Keratinocyte (primary cell): ENCODE results near the gene DUSP22.

Experiments
- EZH2 ChIP-seq: IDR thresholded peaks from one replicate; pipeline ENCODE4 v1.6.1; 2012; ENCODE audit warnings: inconsistent platforms, mild to moderate bottlenecking, low read length, moderate library complexity
- TF ChIP-seq, protein P1 (sequence below), 3 experiments: IDR thresholded peaks in 1 of 3; conservative IDR thresholded peaks in 1 of 3; optimal IDR thresholded peaks in 1 of 3; 2 replicates in 2 of 3; 3 replicates in 1 of 3; pipeline versions ENCODE3 to v1.5.1; 2011; ENCODE audit warnings: low read length in 3 of 3, mild to moderate bottlenecking in 3 of 3, moderate library complexity in 2 of 3, control low read depth in 1 of 3, inconsistent platforms in 1 of 3; ENCODE audit not compliant: insufficient read depth in 2 of 3; ENCODE audit errors: extremely low read depth in 1 of 3

DNA sequence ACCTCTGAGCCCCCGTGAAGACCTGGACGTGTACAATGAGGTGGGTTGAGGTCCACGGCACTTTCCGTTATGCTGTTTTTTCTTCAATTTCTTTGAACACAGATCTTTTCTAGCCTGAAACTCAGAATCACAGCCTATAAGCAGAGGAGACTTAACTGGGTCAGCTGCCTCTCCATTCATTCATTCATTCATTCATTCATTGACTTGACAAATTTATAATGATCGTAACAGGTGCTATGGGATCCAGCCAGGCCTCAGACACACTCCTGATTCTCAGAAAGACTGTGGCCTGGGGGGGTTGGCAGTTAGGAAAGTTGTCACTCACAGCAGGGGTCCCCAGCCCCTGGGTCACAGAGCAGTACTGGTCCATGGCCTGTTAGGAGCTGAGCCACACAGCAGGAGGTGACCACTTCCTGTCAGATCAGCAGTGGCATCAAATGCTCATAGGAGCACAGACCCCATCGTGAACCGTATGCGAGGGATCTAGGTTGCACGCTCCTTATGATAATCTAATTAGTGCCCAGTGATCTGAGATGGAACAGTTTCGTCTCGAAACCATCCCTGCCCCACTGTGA, 60.7 kb downstream of the DUSP22 start:
- TF ChIP-seq, protein P1, sequence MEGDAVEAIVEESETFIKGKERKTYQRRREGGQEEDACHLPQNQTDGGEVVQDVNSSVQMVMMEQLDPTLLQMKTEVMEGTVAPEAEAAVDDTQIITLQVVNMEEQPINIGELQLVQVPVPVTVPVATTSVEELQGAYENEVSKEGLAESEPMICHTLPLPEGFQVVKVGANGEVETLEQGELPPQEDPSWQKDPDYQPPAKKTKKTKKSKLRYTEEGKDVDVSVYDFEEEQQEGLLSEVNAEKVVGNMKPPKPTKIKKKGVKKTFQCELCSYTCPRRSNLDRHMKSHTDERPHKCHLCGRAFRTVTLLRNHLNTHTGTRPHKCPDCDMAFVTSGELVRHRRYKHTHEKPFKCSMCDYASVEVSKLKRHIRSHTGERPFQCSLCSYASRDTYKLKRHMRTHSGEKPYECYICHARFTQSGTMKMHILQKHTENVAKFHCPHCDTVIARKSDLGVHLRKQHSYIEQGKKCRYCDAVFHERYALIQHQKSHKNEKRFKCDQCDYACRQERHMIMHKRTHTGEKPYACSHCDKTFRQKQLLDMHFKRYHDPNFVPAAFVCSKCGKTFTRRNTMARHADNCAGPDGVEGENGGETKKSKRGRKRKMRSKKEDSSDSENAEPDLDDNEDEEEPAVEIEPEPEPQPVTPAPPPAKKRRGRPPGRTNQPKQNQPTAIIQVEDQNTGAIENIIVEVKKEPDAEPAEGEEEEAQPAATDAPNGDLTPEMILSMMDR (optimal IDR thresholded peaks at IDR 0.05 in 1 of 3, IDR thresholded peaks at IDR 0.05 in 1 of 3, conservative IDR thresholded peaks at IDR 0.05 in 1 of 3; ENCODE audit: extremely low read depth in 1 of 3, insufficient read depth in 2 of 3, low read length in 3 of 3) = no peak
- TF ChIP-seq EZH2 = no peak
